GM19238 (cell line): Measurements from ENCODE around the gene POMGNT1.

Experiments
- DNase-seq: peaks from one replicate; pipeline ENCODE4 v3.0.0; 2011; ENCODE audit warnings: low spot score; ENCODE audit not compliant: insufficient read length

POMGNT1 gene

DNA sequence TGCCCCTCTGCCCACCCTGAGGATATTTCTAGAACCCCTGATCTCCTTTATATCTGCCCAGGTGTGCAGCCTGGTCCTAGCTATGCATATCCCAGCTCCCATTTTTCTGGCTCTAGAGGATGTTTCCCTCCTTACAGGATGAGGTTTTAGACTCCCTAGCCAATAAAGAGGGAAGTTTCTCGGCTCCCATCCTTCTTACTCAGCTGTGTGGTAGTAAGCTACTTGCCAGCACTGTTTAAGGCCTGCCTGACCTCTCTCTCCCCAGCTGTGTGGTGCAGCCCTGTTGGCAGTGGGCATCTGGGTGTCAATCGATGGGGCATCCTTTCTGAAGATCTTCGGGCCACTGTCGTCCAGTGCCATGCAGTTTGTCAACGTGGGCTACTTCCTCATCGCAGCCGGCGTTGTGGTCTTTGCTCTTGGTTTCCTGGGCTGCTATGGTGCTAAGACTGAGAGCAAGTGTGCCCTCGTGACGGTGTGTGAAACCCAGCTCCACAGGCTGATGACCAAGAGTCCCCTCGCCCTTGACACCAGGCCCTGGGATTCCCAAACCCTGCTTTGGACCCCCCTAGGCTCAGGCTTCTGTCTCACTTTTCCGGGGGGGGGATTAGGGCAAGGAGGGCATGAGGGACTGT, 14.2 kb downstream of the POMGNT1 start:
- no peak for DNase-seq

DNA sequence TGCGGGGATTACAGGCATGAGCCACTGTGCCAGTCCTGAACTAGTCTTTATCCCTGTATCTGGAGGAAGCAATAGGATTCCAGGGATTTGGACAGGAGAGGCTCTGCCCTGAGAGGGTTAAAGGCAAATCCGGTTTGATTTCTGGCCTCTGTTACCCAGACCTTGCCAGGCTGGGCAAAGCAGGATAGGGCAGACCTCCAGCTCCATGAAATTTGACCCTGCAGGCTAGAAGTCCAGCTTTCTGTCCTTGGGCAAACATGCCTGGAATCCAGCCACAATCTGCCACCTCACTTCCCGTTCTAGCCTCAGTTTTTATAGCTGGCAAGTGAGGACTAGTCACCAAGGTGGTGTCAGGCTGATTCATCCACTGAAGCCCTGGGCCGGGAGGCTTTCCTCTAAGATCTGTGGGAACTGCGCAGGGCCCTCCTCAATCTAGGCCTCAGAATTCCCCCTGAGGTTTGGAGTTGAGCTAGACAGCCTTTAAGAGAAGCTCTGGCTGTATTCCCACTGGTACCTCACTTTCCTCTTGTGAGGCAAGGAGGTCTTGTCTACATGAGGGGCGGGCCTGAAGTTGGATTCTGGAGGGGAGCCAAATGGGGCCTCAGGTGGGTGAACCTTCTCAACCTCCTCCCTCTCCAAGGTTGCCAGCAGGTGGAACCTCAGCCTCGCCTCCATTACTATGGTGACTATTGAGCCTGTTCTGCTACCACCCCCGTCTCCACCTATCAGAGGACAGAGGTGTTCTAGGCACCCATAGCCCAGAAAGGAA, 15.0 kb downstream of the POMGNT1 start:
- DNase-seq, result no peak

DNA sequence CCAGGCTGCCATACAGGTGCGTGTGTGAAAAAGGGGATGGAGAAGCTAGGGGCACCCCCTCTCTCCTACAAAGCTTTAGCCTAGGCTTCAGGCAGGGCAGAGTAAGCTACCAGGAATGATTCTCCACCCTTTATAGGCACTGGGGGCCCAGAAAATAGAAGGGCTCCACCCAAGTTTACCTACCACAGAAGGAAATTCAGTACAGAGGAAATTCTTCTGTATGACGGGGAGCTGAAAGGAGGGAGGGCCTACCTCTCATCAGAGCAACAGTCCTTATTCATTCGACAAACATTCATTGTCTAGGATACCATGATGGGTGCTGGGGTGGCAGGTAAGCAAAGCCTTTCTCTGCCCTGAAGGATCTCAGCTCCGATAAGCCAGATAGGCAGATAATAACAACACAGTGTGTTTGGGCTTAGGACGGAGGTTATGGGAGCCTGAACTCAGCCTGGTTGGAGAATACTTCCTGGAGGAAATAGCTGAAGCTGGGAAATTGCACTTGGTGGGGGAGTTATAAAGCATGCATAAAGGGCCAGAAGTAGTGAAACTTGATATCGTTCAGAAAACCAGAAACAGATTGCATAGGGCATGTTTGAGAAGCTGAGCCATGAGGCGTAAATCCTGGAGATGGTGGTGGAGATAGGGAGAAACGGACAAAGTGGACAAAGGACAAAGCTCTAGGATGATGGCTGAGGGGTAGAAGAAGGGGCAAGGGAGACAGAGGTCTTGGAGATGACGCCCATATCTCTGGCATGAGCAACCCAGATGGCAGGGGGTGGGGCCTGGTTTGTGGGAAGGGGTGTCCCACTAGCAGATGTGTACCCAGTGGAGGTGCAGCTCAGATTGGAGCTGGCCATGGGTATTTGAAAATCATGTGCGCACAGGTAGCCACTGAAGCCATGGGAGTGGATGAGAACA, 16.6 kb downstream of the POMGNT1 start:
- no peak for DNase-seq

DNA sequence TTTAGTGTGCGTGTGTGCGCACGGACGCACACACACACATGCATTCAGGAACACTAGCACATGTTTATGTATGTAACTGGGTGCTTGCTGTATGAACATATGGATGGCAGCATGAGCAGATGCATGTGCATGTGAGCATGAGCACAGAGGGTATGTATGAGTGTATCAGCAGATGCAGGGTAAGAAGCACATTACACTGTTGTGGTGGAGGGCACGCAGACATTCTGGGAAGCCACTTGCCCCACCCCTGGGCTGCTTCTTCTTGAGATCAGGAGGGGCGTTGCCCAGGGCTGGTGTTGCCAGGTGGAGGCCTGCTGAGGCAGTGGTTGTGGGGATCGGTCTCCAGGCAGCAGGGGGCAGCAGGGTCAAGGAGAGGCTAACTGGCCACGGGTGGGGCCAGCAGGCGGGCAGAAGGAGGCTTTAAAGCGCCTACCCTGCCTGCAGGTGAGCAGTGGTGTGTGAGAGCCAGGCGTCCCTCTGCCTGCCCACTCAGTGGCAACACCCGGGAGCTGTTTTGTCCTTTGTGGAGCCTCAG, 18.1 kb downstream of the POMGNT1 start:
- no peak for DNase-seq

DNA sequence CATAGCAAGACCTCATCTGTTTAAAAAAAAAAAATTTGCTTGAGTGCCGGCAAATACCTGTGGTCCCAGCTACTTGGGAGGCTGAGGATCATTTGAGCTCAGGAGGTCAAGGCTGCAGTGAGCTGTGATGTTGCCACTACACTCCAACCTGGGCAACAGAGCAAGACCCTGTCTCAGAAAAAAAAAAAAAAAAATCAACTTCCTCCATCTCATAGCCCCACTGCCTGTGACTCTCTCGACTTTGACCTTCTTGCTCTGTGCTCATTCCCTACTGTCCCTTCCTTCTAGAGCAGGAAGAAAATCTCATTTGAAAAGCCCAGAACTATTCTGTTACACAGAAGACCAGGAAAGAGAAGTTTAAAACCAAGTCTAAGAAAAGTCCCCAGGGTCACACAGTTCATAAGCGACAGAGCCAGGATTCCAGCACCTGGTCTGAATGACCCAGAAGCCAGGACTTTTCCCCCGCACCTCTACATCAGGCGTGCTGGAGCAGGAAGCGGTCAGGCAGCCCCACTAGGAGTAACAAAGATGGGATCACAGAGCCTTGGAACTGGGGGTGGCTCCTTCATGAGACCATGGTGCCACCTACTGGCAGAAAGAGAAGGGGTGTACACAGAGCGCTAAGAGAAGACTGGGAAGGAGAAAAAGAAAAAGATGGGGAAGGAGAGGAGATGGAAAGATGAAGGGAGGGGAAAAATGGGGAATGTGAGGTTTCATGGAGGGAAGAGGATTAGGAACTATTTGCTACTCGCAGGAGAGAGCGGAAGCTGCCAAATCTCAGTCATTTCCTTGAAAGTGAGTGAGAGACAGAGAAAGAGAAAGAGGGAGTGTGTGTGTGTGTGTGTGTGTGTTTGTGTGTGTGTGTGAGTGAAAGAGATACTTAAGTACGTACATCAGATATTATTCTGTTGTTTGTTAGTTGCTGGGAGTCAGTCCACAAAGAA, 18.8 kb downstream of the POMGNT1 start:
- DNase-seq, result peak; percentile 70

DNA sequence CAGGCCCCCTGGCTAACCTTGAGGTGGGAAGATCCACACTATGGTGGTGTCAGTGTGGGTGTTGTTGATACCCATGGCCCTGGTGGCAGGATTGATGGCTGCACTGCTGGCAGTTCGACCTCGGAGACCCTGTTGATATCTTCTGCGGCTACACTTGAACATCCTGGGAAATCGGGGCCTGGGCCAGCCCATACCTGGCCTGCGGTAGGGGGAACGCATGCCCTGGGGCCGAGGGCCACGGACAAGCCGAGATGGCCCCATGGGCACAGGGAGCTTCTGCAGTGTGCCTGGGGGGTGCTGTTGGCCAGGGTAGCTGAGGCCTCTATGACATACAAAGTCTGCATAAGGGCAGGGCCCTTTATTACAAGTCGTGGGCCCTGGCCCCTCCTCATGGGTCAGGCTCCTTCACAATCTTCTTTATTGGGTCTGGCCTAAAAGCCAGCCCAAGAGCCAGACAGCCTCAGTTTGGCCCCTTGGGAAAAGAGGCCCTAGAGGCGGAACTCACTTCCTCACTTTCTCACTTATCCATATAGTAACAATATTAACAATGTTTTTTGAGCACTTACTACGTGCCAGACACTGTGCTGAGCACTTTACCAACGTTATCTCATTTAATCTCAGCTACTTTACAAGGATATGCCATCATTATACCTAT, 21.9 kb downstream of the POMGNT1 start, which contains the start of gene P3R3URF:
P3R3URF (minus strand) TSS at position 278 of the 655 bp plus-strand sequence; CDS start at position 261, 17 bp downstream.
- DNase-seq, result no peak

DNA sequence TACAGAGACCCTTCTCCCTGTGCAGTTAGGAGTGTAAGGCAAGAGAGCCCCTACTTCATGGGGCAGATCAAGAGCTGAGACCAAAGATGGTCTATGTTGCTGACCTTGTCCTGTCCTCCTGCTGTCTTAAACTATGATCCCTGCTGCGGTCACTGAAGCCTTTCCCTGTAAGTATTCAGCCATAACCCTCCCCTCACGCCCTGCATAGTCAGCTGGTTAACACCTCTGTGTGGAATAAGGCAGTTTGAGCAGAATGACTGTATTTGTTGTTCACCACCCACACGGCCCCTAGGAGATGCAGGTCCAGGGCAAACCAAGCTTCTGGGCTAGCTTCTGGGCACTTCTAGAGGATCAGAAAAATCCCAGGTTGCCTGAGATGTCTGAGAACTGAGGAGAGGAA, 23.0 kb downstream of the POMGNT1 start:
- DNase-seq, result no peak

DNA sequence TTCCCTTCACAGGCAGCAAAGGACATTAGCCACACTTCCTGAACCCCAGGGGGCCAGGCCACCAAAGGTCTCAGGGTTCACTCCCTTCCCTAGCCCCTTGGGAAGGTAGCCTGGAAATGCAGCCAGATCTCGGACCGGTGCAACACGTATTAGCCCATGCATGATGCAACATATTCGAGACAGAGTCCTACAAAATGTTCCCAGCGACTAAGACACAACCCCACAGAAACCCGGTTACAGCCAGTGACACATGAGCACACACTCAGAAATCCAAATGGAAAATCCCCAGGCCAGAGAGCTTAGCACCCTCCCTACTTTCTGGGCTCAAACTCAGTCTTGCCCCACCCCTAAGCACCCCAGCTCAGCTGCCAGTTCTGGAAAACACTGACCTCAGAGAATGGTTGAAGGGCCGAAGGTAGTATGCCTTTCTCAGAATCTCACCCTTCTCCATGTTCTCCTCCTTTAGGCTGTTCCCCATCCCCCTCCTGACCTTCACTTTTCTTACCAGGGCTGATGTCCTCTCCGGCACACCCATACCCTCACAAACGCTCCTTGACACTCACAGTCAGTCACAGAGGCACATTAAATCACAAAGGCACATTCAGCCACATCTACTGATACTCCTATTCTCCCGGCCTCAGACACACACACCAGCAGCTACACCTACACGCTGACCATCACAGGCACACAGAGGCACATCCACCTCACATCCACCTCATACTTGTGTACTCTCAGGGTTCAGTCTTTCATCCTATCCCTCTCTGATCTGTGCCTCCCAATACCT, 23.6 kb downstream of the POMGNT1 start, which contains the start of gene TSPAN1:
TSPAN1 (plus strand) TSS at position 640 of the 784 bp plus-strand sequence. CDS start 6,021 bp downstream, outside the sequence.
- DNase-seq, result no peak

DNA sequence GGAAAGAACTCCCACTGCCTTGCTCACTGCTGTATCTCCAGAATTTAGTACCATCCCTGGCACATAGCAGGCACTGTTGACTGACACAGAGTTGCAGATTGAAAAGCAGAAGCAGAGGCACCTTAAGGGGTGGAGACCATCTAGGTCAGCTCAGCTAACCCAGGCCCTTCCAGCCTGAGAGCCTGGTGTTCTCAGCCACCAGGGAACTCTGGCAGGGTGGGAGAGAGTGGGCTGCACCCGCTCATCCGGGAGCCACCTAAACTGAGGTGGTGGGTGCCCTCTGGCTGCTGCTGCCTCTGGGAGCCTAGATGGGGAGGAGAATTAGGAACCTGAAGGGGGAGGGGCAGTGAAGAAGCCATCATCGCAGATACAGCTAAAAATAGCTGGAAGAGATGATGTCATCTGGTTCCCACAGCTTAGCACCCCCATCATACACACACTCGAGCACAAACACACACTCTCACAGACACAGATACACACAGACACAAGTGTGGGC, 24.8 kb downstream of the POMGNT1 start:
- DNase-seq, result no peak

DNA sequence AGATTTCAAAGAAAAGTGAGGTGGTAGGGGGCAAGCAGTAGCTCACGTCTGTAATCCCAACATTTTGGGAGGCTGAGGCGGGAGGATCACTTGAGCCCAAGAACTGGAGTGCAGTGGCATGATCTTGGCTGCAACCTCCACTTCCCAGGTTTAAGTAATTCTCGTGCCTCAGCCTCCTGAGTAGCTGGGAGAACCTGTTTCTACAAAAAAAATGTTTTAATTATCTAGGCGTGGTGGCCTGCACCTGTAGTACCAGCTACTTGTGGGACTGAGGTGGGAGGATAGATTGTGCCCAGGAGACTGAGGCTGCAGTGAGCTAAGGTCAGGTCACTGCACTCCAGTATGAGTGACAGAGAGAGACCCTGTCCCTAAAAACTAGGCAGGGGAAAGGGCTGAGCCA, 25.9 kb downstream of the POMGNT1 start:
- DNase-seq, result no peak

DNA sequence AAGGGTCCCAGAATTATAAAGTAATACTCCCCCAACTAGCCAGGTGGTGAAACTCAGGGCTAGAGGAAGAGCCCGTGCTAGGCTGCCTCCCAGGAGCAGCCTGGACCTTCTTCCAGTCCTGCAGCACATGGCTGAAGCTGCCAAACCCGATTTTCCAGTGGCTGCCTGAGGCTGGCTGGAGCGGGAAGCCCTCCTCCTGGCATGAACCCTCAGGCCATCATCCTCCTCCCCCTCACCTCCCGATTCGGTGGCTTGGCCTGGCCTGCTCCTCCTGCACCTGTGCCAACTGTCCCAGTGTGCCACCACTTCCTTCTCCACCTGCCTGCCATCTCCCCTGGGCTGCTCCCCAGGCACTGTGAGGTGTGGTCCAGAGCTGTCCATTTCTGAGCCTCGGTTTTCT, 26.4 kb downstream of the POMGNT1 start:
- DNase-seq, result no peak

DNA sequence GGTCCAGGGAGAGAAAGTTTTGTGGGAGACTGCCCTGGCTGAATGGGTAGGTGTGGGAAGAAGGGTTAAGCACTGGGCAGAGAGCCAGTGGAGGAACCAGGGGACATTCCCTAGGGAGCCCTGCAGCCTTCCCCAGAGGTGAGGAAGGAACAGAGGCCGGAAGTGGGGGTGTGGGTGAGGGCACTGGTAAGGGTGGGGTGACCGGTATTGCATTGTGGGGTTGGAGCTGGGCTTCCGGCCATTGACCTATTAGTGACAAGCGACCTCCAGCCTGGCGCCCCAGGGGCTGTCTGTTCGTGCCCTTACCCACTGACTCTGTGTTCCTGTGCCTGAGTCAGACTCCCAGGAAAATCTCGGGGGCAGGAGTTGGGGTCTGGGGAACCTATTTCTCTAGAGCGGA, 26.9 kb downstream of the POMGNT1 start:
- DNase-seq, result no peak

DNA sequence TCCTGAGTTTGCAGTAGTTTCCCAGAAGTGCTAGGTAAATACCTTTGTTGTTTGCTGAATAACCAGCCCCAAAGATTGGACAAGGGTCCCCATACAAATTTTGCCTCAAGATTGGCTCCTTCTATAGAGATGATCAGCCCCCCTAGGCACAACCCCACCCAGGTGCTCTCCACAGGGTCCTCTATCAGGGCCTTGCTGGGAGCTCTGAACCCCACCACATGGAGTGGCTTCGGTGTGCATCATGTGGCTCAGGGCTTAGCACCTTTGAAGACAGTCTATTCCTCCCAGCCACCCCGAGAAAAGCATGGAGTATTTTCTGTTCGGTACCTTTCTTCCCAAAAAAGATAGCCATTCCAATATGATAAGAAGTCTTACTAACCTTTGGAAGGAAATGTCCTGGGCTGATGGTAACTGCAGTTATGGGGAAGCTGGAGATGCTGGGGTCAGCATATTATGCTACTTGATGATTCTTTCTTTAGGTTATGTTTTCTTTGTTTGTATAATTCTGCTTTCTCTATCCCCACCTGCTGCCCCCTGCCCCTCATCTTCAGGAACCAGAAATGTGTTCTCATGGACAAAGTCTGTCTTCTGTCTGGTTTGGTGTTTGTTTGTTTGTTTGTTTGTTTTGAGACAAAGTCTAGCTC, 28.3 kb downstream of the POMGNT1 start:
- DNase-seq, result no peak

DNA sequence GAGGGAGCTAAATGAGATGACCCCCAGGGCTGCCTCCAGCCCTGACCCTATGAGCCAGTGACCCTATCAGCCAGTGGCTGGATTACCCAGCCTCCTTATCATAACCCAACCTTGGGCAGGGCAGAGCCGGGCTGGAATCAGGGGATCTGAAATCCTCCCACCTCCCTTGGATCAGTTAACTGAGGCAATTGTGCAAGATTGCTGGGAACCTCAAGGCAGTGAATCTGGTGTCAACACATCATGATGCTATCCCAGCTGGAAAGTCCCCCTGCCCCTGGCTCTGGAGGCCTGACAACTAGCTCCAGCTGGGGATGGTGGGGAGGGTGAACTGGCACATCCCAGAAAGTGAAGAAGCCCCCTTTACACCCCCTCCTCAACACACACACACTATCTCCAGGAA, 29.8 kb downstream of the POMGNT1 start:
- no peak for DNase-seq

DNA sequence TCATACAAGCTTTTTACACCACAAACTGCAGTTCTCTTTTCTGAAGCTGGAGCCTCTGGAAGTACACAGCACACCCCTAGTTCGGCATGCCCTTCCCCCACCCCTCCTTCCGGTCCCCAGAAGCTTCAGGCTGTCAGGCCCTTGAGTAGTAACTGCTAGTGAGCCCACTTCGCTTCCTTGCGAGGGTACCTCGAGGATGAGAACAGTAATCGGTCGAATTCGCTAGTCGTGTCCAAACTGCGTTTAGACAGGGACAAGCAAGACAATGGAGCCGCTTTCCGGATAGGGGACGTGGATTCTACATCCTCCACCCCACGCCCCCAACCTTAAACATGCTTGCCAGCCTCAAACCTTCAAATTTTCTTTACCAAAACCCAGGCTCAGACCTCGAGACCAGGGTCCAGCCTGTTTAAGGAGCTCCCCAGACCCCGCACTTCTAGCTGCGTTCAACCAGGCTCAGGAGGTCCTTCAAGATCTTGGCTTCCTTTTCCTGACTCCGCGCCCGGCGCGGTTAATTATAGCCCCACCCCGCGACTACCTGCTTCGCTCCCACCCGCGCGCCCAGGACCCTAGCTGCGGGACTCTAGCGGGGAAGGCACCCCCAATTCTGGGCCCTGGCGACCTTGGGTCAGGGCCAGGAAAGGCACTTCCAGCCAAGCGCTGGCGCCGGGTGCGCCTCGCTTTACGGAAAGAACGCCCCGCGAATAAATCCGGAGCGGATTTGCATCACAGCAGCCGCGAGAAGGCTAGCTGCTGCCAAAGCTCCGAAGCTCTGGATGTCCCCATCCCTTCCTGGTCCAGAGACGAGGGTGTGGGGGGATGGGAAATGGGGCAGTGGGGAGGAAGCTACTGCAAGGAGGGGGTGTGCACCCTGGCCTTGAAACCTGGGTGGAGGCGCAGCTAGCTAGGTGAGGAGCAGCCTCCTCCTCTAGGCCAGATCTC, 31.4 kb downstream of the POMGNT1 start:
- peak; percentile 46 for DNase-seq

DNA sequence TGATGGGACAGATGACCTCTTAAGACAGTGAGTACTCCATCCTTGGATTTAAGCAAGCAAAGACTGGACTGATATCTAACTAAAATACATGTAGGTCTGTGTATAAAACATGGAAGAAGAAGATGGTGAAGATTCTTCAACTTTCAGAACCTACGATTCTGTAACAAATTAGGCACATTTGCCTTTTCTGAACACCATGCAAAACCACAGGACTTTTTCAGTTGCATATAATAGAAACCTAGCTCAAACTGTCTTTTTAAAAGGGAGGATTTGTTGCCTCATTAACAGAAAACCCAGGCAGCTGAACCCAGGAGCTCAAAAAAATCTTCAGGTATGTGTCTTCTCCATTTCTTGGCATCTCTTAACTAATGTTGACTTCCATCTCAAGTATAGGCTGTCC, 38.0 kb downstream of the POMGNT1 start:
- DNase-seq, result no peak

DNA sequence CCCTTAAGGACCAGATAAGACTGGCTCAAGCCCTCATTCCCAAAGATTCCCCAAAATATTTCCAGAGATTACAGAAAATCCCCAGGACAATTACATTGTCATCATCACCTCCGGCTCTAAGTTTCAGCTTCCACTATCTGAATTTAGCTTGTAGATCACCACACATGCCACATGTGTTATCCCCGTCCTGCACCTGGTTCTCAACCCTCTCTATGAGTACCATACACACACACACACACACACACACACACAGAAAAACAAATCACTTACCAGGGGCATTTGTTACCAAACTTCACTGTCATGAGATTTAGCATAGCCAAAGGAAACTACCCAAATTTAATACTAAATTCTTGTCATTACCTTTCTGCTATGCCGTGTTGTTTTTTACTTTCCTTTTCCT, 38.7 kb downstream of the POMGNT1 start:
- no peak for DNase-seq
